ENCODE data around the gene FASTKD1.

The FASTKD1 gene

GRCh38 chr2:169504651-169505050 lies 69.0 kb downstream of the FASTKD1 start:
- no peak for DNase-seq (ENCODE audit: low read depth)

DNA sequence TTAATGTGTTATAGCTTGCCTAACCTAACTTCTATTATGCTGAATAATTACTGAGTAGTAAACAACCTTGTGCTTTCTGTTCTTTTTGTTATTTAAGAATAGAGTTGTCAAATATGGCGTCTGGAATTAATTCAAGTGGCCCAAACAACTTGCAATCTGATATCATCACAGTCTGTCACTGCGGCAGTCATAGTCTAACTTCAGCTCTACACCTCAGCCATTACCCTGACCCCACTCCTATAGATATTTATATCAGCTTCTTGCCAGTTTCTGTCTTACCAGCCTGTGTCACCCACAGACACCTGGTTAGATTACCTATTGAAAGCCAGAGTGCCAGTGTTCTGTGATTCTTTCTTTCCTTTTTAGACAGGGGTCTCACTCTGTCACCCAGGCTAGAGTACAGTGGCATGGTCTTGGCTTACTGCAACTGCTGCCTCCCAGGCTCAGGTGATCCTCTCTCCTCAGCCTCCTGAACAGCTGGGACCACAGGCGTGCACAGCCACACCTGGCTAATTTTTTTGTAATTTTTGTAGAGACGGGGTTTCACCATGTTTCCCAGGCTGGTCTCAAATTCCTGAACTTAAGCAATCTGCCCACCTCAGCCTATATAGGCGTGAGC lies 78.2 kb downstream of the FASTKD1 start:
- no peak for DNase-seq (ENCODE audit: low read depth)

- DNase-seq (ENCODE audit: low read depth), result no peak
These were observed 80.3 kb downstream of the FASTKD1 start for GRCh38 chr2:169493360-169493759.

GRCh38 chr2:169491378-169491777 lies 82.3 kb downstream of the FASTKD1 start:
- DNase-seq (ENCODE audit: low read depth), result no peak

- no peak for DNase-seq (ENCODE audit: low read depth)
These were observed 82.8 kb downstream of the FASTKD1 start for GRCh38 chr2:169490834-169491233.

GRCh38 chr2:169486487-169486886 lies 87.2 kb downstream of the FASTKD1 start:
- no peak for DNase-seq (ENCODE audit: low read depth)

DNA sequence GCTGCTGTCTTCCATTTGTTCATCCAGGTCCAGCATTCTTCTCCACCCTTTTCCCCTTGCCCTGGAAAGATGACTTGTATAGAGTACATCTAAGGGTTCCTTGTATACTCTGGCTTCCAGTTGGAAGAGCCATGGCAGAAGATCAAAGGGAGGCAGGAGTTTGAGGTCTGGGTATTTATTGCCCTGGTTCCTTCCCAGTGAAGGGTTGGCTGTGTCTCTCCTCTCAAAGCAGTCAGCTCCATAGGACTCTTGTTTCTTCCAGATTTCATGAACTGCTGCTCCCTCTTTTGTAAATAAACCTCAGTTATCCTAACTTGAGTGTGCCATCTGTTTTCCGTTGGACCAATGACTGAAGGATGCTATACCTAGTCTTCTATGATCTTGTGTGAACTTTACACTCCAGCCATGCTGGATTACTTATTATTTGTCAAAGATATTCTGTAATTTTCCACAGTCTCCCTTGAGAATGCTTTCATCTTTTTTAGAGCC lies 88.0 kb downstream of the FASTKD1 start:
- no peak for DNase-seq (ENCODE audit: low read depth)

DNA sequence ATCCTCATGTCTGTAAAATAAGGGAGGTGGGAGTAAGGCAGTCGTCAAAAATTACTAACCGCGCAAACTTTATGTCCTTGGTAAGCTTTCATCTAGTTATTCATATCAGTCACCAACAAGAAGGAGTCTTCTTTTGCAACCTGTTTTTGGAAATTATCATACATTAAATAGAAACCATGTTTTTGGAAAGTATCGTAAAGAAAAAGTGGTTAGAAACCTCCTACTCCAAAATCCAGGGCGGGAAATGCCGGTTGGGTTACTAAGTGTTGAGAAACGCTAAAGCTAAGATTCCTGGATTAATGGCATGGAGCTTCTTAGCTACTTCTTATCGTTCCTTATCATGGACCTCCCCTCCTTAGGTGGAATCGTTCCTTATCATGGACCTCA lies 93.6 kb downstream of the FASTKD1 start:
- DNase-seq (ENCODE audit: low read depth), result peak; percentile 27

All from amniotic epithelial cell (primary cell).